GM12878 (cell line): ENCODE results near the gene NUDT5. TPM values are rescaled to one million over a fixed set of nuclear protein-coding genes. Genes with fewer than 3 reads are reported as not detected.

Experiments
- ATF2 ChIP-seq: IDR thresholded peaks from 2 replicates; pipeline ENCODE4 v1.6.1; 2012; ENCODE audit warnings: low read length, inconsistent platforms
- BMI1 ChIP-seq: fragments of 450-650 bp; IDR thresholded peaks from 2 replicates; pipeline ENCODE4 v1.6.1; 2016; ENCODE audit warnings: mild to moderate bottlenecking, moderate library complexity, borderline replicate concordance
- CTCF ChIP-seq, 3 experiments: IDR thresholded peaks in 2 of 3; conservative IDR thresholded peaks in 1 of 3; 2 replicates each; pipeline ENCODE4 v1.5.1; 2011; ENCODE audit warnings: low read depth in 3 of 3, low read length in 3 of 3, mild to moderate bottlenecking in 3 of 3, control low read depth in 2 of 3, moderate library complexity in 2 of 3, inconsistent platforms in 1 of 3, mixed read lengths in 1 of 3; ENCODE audit not compliant: control insufficient read depth in 2 of 3, insufficient read depth in 1 of 3; ENCODE audit errors: extremely low read depth in 1 of 3
- ETV6 ChIP-seq, 2 experiments: fragments of 450-650 bp in 1 of 2; IDR thresholded peaks in 1 of 2; conservative IDR thresholded peaks in 1 of 2; 2 replicates each; pipeline ENCODE4 v1.6.1; 2014; ENCODE audit warnings: antibody characterized with exemption in 1 of 2, borderline replicate concordance in 1 of 2, low read depth in 1 of 2, mild to moderate bottlenecking in 1 of 2, moderate library complexity in 1 of 2
- EZH2 ChIP-seq: IDR thresholded peaks from 2 replicates; pipeline ENCODE4 v1.6.1; 2012; ENCODE audit warnings: low read depth, mild to moderate bottlenecking, control low read depth, inconsistent platforms, low read length, borderline replicate concordance; ENCODE audit not compliant: control insufficient read depth
- HDAC6 ChIP-seq: fragments of 200-600 bp; sonication (generic); IDR thresholded peaks from one replicate; pipeline ENCODE4 v1.8.0; 2017; ENCODE audit warnings: antibody characterized with exemption; ENCODE audit not compliant: unreplicated experiment
- MTA3 ChIP-seq: IDR thresholded peaks from 2 replicates; pipeline ENCODE4 v1.6.1; 2012; ENCODE audit warnings: low read length, inconsistent platforms, borderline replicate concordance
- MXI1 ChIP-seq: fragments of 150-350 bp; IDR thresholded peaks from 2 replicates; pipeline ENCODE4 v1.6.1; 2011; ENCODE audit warnings: low read depth, mild to moderate bottlenecking, inconsistent platforms, low read length, improper control_type of control experiment
- NFXL1 ChIP-seq: fragments of 450-650 bp; IDR thresholded peaks from 2 replicates; pipeline ENCODE4 v1.6.1; 2017; ENCODE audit warnings: antibody characterized with exemption, mild to moderate bottlenecking, borderline replicate concordance
- POLR2AphosphoS5 ChIP-seq: IDR thresholded peaks from 2 replicates; pipeline ENCODE4 v1.6.1; 2011; ENCODE audit warnings: mild to moderate bottlenecking, low read length, inconsistent platforms
- SPI1 ChIP-seq: IDR thresholded peaks from 2 replicates; pipeline ENCODE4 v1.6.1; 2011; ENCODE audit warnings: low read depth, mild to moderate bottlenecking, low read length, moderate library complexity, borderline replicate concordance; ENCODE audit not compliant: insufficient read depth
- SREBF2 ChIP-seq: IDR thresholded peaks from 2 replicates; pipeline ENCODE4 v1.6.1; 2012; ENCODE audit warnings: mild to moderate bottlenecking, low read length
- SRF ChIP-seq, 2 experiments: IDR thresholded peaks; 2 replicates each; pipeline ENCODE4 v1.6.1; 2011; ENCODE audit warnings: low read depth in 2 of 2, low read length in 2 of 2, mild to moderate bottlenecking in 1 of 2, moderate library complexity in 1 of 2
- TCF7 ChIP-seq: IDR thresholded peaks from 2 replicates; pipeline ENCODE4 v1.6.1; 2014; ENCODE audit warnings: antibody characterized with exemption, borderline replicate concordance
- YBX1 ChIP-seq: fragments of 450-650 bp; IDR thresholded peaks from 2 replicates; pipeline ENCODE4 v1.6.1; 2016; ENCODE audit warnings: antibody characterized with exemption
- ZNF207 ChIP-seq: fragments of 450-650 bp; IDR thresholded peaks from 2 replicates; pipeline ENCODE4 v1.6.1; 2014; ENCODE audit warnings: antibody characterized with exemption, mild to moderate bottlenecking, borderline replicate concordance
- ZNF274 ChIP-seq: IDR thresholded peaks from one replicate; pipeline ENCODE4 v1.8.0; 2011; ENCODE audit not compliant: insufficient read length, insufficient read depth
- polyA plus RNA-seq, 11 experiments: library from polyadenylated mRNA; depleted of rRNA in 4 of 11; unstranded in 6 of 11; stranded (reverse) in 5 of 11; fragments of >200 nt; fragmentation: Nextera tagmentation in 4 of 11; fragmentation: Illumina TruSeq in 1 of 11; extraction: Ambion mirVana in 4 of 11; extraction: Trizol in 1 of 11; gene quantifications; 1 replicate in 1 of 11; 2 replicates in 10 of 11; pipeline versions ENCODE4 v1.2.1 to v1.2.3, GENCODE V29; 2011 to 2016; ENCODE audit warnings: inconsistent platforms in 2 of 11, missing spikeins in 2 of 11, low read depth in 1 of 11
- total RNA-seq, 4 experiments: library from RNA; depleted of rRNA in 3 of 4; stranded (reverse); fragments of >200 nt in 3 of 4; fragmentation: Illumina TruSeq in 1 of 4; extraction: Trizol in 1 of 4; gene quantifications; 2 replicates each; pipeline versions ENCODE4 v1.2.1 to v1.2.3, GENCODE V29; 2013 to 2021
- TF ChIP-seq, protein P1 (sequence below): IDR thresholded peaks from 2 replicates; pipeline ENCODE4 v1.6.1; 2012; ENCODE audit warnings: improper control_type of control experiment, low read depth, low read length; ENCODE audit not compliant: insufficient replicate concordance
- TF ChIP-seq, protein P2 (sequence below): IDR thresholded peaks from 2 replicates; pipeline ENCODE4 v1.6.1; 2011; ENCODE audit warnings: low read depth, low read length, improper control_type of control experiment, borderline replicate concordance

NUDT5 gene
- total and polyA plus RNA-seq, 10 of the 15 experiments (the other 5 are each of a cell fraction or from before 2014, with no cell fraction given): 74.1 to 345 (median 153) TPM

DNA sequence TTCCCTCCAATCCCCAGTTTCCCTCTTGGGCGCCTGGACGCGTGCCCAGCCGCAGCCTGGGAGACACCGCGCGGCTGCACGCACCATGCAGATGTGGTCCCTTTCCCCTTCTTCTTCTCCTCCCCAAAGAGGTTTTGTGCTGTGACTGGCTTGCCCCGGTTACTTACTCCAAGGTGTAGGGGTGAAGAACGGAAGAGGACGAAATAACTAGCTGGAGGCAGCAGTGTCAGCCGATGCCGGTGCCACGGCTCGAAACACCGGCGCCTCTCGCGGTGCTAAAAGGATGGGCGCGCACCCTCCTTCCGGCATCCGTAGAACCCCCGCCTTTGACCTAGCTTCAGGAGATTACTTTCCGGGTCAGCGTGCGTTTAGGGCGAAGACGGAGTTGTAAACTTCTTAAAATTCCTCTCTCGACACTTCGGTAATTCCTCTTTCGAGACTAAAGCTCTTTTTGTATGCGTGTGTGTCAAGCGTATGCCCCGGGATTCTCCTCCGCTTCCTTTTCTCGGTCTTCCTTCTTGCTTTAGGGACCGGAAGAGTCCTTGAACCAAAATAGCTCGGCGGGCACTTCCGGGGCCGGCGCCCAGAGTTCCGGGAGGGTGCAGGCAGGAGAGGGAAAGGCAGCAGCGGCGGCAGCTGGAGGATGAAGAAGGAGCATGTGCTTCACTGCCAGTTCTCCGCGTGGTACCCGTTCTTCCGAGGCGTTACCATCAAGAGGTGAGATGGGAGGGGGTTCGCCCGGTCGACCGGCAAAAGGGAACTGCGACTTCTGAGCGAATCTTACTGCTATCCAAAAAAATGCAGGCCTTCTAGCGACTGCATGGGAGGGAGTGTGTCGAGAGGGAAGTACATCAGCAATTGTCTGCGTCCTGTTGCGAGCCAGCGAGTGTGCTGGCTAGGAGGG is at the start of gene NUDT5, which contains the start of gene CDC123 (continued):
- TF ChIP-seq, protein P1, sequence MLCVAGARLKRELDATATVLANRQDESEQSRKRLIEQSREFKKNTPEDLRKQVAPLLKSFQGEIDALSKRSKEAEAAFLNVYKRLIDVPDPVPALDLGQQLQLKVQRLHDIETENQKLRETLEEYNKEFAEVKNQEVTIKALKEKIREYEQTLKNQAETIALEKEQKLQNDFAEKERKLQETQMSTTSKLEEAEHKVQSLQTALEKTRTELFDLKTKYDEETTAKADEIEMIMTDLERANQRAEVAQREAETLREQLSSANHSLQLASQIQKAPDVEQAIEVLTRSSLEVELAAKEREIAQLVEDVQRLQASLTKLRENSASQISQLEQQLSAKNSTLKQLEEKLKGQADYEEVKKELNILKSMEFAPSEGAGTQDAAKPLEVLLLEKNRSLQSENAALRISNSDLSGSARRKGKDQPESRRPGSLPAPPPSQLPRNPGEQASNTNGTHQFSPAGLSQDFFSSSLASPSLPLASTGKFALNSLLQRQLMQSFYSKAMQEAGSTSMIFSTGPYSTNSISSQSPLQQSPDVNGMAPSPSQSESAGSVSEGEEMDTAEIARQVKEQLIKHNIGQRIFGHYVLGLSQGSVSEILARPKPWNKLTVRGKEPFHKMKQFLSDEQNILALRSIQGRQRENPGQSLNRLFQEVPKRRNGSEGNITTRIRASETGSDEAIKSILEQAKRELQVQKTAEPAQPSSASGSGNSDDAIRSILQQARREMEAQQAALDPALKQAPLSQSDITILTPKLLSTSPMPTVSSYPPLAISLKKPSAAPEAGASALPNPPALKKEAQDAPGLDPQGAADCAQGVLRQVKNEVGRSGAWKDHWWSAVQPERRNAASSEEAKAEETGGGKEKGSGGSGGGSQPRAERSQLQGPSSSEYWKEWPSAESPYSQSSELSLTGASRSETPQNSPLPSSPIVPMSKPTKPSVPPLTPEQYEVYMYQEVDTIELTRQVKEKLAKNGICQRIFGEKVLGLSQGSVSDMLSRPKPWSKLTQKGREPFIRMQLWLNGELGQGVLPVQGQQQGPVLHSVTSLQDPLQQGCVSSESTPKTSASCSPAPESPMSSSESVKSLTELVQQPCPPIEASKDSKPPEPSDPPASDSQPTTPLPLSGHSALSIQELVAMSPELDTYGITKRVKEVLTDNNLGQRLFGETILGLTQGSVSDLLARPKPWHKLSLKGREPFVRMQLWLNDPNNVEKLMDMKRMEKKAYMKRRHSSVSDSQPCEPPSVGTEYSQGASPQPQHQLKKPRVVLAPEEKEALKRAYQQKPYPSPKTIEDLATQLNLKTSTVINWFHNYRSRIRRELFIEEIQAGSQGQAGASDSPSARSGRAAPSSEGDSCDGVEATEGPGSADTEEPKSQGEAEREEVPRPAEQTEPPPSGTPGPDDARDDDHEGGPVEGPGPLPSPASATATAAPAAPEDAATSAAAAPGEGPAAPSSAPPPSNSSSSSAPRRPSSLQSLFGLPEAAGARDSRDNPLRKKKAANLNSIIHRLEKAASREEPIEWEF: no peak
- TF ChIP-seq ZNF207: peak; percentile 74
- TF ChIP-seq SPI1: peak; percentile 24; the same call in 1 of the 2 replicates
- TF ChIP-seq SREBF2: no peak
- 0 out of 2 replicates have a peak, but pooled peaks have one; percentile 51 for TF ChIP-seq MTA3
- TF ChIP-seq CTCF (IDR thresholded peaks at IDR 0.05 in 2 of 3, conservative IDR thresholded peaks at IDR 0.05 in 1 of 3; ENCODE audit: control insufficient read depth in 2 of 3, extremely low read depth in 1 of 3, insufficient read depth in 1 of 3, low read depth in 3 of 3, low read length in 3 of 3): peak in 1 of 3 experiments; percentile 9; a peak in 1 of 6 replicates
- TF ChIP-seq EZH2: no peak
- TF ChIP-seq ATF2: no peak
- TF ChIP-seq ETV6 (conservative IDR thresholded peaks at IDR 0.05 in 1 of 2, IDR thresholded peaks at IDR 0.05 in 1 of 2; ENCODE audit: borderline replicate concordance in 1 of 2, low read depth in 1 of 2): peak in 1 of 2 experiments; percentile 20; a peak in 1 of 4 replicates
- no peak for TF ChIP-seq ZNF274
- TF ChIP-seq BMI1: no peak
- peak; percentile 81 for TF ChIP-seq POLR2AphosphoS5
- peak; percentile 68 for TF ChIP-seq MXI1
- no peak for TF ChIP-seq NFXL1
- TF ChIP-seq, protein P2, sequence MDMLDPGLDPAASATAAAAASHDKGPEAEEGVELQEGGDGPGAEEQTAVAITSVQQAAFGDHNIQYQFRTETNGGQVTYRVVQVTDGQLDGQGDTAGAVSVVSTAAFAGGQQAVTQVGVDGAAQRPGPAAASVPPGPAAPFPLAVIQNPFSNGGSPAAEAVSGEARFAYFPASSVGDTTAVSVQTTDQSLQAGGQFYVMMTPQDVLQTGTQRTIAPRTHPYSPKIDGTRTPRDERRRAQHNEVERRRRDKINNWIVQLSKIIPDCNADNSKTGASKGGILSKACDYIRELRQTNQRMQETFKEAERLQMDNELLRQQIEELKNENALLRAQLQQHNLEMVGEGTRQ: no peak
- no peak for TF ChIP-seq YBX1
- TF ChIP-seq TCF7: no peak; the same call in 1 of the 2 replicates
- TF ChIP-seq HDAC6: no peak
- peak; percentile 24 to 80; a peak in 3 of 4 replicates for TF ChIP-seq SRF (IDR thresholded peaks at IDR 0.05; ENCODE audit: low read depth in 2 of 2, low read length in 2 of 2)
